SIG-M5 (cell line): Measurements from ENCODE around the gene DOCK2.
"Not testable (repeated sequence)": the region's sequence is repeated elsewhere in the genome, so short reads cannot be mapped to it uniquely, and the experiment has no call there.

Experiments
- DNase-seq: peaks from one replicate; lab custom pipeline; 2025; lab: John Stamatoyannopoulos, UW

DOCK2 gene

DNA sequence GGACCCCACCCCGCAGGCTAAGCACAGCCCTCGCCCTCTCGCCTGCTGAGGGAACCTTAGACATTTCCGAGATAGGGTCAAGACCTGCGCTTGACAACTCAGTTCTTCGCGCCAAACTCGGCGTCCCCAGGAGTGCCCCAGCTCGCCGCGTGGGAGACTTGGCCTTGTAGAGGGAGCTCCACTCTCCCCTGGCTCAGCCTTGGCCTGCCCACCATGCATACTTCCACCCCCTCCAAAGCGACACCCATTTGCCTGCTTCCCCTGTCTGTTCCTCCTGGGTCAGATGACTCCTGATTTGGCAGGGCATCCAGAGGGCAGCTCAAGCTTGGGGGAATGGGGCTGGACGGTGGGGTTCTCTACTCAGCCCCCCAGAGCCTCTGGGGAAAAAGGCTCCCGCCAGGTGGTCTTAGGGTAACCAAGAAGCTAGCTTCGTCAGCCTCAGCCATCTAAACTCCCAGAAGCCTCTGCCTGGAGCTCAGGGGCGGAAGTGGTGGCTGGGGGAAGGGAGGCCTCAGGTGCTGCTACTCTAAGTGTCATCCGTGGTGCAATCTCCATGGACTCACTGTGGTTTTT is 560 bp downstream of the DOCK2 start:
- DNase-seq: peak; percentile 29

DNA sequence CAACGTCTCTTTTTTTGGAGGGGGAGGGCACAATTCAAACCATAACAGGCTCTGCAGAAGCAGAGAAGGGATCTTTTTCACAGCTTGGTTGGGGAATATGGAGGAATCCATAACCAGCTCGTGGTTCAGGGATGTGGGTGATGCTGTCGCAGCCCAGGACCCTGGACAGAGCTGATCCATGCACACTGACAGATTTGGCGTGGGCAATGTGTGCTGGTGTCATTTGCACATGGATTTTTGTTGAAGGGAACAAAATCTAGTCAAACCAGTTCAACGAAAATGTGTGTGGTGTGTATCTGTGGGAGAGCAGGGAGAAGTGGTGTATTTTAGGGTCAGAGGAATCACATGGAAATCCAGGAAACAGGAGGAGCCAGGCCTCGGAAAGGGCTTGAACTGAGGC is 4.2 kb downstream of the DOCK2 start:
- DNase-seq: no peak

DNA sequence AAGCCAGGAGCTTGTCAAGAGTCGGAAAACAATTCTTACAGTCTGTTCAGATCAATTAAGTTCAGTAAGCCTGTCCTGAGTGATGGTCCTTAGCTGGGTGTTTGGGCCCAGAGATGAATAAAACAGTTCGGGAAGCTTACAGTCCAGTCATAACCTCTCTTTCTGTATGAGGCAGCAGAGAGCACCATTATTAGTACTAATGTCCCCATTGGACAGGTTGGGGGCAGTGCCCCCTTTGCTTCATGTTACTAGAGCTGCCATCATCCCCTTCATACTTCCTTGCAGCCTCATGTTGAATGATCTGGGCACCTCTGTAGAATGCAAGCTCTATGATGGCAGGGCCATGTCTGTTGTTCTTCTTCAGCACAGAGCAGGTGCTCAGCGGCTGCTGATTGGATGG is 9.8 kb downstream of the DOCK2 start:
- DNase-seq: no peak

DNA sequence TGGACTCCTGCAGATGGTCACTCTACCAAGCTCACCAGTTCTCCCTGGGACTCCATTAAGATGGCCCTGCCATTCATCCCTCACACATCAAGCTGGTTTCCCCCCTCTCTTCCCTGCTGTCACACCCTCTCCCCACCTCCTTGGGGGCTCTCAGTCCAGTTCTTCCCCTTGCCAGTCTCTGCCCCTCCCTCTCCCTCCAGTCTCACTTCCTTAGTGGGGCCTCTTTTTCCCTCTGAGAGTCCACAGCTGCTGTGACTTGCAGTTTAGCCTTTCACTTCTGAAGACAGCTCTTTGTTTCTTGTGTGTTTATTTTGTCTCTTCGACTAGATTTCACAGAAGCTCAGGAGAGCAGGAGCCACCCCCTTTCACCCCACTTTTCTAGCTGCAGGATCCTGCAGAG is 10.5 kb downstream of the DOCK2 start:
- DNase-seq: peak; percentile 43

DNA sequence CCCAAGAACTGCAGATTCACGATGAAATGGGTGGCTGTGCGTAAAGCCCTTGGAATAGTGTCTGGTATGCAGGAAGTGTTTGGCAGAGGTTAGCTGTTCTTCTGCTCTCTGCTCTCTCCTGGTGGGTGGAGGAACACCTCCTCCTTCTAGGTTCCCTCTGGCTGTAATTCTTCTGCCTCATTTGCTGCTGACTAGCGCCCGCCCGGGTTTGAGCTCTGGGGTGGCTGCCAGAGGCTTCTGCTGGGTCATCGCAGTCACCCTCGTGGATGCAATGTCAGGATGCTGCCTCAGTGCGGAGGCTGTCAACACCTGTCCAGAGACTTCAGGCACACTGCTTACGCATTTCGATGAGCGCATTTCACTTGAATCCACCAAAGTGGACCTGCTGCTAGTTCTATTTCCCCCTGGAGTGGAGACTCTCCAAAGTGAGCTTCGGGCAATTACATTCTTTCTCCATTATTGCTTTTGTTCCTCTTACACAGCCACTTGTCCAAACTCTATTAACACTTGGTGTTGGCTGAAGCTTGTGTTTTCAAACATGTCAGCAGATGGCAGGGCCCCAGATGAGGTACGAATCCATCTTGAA is 11.7 kb downstream of the DOCK2 start:
- no peak for DNase-seq

DNA sequence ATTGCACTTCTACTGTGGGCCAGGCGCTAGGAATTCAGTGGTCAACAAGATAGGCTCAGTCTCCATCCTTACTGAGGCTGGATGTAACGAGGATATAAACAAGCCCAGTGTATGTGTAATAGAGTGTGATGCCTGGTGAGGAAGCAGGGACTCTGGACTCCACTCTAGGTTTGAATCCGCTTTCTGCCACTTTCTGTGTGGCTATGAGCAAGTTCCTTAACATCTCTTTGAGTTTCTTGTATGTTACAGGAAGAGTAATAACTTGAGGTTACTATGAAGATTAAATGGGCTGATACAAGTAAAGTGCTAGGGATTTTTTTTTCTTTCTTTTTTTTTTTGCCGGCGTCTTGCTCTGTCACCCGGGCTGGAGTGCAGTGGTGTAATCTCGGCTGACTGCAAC is 12.4 kb downstream of the DOCK2 start:
- no peak for DNase-seq

DNA sequence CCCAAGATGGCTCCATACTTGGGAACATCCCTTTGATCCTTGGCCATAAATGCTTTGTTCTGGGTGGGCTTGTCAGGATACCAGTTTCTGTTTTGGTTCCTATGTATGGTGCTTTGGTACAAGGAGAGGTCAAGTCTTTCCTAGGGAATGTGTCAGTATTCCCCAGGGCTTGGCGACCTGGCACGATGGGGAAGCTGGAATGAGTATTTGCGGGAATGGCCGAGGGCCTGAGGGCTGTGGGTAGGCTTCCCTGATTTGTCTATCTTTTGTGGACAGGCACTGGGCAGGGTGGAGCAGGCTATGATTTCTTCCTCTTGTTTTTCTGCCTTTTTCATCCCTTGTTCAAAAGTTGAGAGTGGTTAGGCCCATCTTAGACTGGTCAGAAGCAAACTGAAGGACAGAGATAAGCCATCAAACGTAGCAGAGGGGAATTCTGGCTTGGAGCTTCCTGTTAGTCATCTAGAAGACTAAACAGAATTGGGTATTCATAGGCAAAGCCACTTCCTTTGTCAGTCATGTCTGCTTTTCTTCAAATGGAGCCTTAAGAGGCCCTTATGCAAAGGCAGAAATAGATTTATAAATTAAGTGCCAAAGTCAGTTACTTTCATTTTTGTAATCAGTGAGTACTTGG is 13.7 kb downstream of the DOCK2 start:
- DNase-seq: no peak

DNA sequence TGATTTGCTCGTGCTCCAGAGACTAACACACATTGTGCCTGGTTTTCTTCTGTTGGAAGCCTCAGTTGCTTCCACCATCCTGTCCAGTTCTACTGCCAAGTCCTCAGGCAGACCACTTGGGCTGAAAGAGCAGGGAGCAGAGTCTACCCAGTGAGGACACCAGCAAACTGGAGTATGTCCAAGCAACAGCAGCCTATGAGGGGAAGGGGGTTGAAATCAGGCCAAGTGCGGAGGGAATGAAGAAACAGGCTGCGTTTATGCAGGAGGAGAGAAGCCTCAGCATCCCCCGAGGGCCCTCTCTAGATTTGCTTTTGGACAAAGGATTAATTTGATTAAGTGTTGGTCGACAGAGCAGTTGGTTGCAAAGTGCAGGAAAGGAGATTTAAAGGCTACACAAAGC is 14.5 kb downstream of the DOCK2 start:
- DNase-seq: no peak

DNA sequence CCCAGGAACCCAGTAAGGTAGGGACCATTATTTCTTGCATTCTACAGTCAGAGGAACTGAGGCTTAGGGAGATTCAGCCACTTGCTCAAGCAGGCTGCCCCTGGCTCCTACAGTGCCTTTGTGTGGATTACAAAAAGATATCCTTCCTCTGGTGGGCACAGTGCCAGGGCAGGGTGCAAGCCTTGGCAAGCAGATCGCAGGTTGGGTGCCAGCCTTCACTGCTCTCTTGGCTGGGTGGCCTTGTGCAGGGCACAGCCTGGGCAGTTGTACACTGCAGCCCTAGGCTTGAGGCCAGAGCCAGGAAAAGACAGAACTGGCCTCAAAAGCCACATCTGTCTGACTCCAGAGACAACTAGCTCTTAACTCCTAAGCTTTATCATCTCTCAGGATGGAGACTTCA is 15.0 kb downstream of the DOCK2 start:
- no peak for DNase-seq

DNA sequence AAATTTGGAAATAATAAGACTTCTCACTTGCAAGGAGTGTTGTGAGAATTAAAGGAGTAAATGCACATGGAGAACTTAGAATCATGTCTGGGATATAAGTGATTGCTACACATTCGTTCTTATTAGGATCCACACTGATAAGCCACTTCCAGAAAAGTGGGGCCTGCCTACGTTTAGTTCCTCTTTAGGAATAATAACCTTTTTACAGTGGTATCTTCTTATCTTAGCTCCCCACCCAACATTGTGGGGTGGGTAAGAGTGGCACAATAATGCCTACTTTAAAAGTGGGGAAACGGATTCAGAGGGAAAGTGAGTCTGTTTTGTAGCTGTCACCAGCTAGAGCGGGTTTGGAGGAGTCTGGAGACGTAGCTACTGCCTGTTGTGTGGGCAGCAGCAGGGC is 16.0 kb downstream of the DOCK2 start:
- DNase-seq: no peak

DNA sequence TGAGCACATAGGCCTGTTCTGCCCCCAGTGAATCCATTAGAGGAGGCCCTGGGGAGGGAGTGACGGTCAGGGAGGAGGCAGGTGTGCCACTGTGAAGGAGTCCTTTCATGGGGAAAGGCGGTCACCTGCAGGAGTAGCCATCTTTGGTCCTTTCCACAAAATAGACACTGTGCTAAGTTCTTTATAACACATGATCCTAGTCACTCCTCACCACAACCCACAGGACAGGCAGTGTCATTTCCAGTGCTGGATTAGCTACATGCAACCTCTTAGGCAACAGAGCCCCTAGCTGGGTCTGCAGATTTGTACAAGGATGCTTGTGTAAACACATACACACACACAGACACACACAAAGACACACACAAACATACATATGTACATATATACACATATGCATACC is 18.3 kb downstream of the DOCK2 start:
- no peak for DNase-seq

DNA sequence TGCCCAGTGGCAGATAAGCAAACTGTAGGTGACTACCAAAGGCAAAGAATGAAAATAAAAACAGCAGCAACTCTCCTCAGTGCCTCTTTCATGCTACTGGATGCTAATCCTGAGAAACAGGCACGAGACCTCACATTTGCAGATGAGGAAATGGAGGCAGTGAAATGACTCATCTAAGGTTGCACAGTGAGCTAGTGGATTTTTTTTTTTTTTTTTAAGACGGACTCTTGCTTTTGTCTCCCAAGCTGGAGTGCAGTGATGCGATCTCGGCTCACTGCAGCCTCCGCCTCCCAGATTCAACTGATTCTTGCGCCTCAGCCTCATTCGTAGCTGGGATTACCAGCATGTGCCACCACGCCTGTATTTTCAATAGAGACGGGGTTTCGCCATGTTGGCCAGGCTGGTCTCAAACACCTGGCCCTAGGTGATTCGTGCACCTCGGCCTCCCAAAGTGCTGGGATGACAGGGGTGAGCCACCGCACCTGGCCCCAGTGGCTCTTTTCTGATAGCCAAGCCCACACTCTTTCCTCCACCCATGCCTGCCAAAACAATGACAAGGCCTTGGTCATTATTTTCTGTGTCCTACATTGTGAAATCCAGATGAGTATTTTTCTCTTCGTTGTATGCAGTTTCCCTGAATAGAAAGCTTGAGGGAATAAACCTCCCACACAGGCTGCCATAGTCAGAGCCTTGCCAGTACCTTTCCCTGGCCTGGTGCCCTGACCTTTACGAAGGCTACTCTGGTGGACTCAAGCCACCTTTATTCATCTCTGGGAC is 19.2 kb downstream of the DOCK2 start:
- DNase-seq: no peak

DNA sequence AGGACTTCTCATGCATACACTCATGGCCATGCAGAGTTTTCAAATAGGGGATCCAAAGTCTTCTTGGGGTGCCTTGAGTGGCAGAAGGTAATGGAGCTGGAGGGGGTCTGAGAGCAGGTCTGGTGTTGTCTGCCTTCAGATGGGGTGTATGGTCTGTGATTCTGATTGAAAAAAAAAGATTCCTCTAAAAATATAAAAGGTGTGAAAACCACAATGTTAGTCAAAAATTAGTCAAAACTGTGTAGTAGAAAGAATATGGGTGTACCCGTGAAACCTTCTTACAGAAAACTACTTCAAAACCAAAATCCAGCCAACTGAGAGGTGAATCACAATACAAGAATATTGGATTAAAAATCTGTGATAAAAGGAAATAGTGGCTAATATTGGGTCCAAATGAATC is 20.1 kb downstream of the DOCK2 start:
- DNase-seq: no peak

DNA sequence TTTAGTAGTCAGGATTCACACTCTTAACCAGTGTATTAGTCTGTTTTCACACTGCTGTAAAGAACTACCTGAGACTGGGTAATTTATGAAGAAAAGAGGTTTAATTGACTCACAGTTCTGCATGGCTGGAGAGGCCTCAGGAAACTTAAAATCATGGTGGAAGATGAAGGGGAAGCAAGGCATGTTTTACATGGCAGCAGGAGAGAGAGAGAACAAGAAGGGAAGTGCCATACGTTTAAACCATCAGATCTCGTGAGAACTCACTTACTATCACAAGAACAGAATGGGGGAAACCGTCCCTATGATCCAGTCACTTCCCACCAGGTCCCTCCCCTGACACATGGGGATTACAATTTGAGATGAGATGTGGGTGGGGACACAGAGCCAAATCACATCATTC is 25.4 kb downstream of the DOCK2 start:
- not testable (repeated sequence) for DNase-seq

DNA sequence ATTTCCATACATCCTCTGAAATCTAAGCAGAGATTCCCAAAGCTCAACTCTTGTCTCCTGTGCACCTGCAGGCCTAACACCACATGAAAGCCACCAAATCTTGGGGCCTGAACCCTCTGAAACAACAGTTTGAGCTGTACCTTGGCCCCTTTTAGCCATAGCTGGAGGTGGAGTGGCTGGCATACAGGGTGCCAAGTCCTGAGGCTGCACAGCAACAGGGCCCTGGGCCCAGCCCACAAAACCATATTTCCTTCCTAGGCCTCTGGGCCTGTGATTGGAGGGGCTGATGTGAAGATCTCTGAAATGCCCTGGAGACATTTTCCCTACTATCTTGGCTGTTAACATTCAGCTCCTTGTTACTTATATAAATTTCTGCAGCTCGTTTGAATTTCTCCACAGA is 26.5 kb downstream of the DOCK2 start:
- no peak for DNase-seq

DNA sequence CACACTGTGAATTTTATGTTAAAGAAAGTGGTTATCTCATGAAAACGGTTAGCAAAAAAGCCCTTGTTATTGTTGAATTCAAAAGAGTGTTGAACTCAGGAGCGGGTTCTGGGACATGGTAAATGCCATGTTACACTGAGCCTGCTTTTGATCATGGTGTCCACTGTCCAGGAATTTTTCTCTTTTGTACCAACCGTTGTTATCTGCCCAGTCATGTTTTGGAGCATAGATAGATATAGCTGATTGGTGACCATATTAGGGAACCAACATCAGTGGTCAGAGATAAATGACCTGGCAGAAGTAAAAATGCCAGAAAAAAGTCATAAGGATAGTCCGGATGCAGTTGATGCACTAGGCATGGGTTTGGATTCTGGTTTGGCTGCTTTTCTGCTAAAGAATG is 29.3 kb downstream of the DOCK2 start:
- DNase-seq: no peak

DNA sequence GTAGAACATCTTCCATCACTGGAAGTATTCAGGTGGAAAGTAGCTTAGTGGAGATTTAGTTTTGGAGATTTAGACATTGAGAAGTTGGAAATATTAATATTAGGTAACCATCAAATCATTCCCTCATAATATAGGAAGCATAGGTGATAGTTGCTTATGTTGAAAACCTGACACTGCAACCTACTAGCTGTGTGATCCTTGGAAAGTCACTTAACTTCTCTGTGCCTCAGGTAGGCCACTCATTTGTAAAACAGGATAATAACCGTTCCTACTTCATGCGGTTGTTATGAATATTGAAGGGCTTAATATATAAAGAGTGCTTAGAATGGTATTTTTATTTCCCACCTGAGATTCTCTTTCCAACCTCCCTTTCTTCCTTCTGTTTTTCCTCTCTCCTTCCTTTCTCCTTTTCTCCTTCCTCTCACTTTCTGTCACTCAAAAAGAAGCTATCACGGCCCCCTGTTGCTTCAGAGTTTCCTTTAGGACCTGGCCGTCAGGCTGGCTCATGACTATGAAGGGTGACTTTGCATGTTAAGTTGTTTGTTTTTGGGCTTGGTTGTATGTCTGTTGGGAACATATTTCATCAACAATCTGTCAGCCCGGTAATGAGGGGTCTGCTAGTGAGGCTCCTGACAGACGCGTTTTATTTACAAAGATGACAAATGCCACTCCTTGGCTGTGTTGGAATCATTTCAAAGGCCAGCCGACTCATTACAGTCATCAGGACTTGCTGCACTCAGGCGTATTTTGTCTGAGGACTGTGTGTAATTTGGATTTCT is 31.0 kb downstream of the DOCK2 start:
- no peak for DNase-seq

DNA sequence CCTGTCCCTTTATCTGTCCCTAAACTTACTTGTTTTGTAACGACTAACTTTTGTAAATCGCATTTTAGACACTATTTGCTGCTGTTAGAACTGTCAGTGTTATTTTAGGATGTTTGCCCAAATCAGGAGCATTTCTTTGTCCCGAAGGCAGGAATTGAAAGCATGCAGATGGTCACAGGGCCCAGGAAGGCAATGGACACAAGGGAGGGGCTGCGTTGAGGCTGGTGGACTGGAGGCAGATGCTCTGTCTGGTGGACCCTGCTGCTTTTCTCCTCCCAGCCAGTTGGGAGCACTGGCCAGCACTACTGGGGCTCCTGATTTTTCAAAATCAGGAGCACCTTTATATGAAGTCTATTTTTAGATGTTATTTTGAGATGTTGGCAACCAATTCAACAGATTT is 31.7 kb downstream of the DOCK2 start:
- no peak for DNase-seq

DNA sequence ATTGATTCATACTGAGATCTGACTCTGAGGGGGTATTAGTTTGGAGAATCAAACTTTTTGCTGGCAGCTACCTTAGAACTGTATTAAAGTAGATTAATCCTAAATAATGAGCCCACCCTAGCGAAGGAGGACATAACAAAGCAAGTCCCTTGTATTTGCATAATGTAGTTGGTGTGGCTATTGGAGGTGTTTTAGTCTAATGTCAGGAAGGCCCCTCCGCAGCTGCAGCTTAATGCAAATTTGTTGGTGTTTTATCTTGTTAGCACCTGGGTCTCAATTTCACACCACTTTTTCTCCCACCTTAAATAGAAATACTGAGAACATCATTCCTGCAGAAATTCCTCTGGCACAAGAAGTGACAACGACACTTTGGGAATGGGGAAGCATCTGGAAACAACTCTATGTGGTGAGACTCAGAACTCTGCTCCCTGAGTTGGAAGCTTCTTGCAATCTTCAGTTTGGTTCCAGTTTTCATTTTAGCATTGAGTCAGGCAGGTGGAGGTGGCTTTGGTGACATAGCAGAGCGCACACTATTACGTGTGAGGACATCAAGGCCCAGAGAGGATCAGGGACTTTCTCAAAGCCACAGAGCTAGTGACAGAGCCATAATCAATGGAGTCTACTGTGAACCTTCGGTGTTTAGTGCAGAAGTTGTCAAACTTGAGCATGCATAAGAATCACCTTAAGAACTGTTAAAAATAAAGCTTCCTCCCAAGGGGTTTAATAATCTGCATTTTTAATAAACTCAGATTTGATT is 33.9 kb downstream of the DOCK2 start:
- DNase-seq: no peak

DNA sequence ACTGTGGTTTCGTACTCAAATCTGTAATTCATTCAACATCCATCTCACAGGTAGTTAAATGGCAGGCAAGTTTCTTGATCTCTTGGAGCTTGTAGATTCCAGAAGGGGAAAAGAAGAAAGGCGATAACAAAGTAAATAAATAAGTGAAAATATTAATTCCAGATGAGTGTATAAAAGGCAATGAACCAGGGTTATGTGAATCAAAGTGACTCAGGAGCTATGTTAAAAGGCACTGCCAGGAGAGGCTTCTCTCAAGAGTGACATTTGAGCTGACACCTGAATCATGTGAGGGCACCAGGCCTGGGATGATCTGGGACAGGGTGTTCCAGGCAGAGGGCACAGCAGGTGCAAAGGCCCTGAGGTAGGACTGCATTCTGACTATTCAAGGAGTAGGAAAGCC is 45.0 kb downstream of the DOCK2 start:
- DNase-seq: no peak

DNA sequence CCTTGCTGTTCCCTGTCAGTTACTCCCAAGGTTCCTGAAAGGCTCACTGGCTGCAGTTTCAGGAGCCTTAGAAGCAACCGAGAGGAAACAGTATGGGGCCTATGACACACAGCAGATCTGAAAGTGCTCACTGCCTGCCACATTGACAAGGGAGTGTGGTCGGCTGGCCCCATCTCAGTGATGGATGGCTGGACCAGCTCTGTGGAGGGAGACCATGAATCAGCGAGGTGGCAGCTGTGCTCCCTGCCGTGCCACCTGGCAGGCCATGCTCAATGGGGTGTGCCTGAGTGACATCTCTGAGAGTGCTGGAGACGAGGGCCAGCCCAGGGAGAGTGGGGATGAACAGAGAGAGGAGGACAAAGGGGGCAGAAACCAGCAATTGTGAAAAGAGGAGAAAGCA is 49.1 kb downstream of the DOCK2 start:
- no peak for DNase-seq

DNA sequence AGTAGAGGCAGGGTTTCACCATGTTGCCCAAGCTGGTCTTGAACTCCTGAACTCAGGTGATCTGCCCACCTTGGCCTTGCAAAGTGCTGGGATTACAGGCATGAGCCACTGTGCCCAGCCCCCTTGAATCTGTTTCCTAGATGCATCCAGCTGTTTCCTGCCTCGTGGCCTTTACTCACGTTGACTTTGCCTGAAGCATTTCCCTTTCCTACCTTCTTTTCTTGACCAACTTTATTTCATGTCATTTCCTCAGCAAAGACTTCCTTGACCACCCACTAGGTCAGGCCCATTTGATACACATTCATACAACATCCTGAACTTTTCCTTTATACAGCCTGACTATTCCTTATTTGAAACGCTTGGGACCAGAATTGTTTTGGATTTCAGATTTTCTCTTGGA is 51.0 kb downstream of the DOCK2 start:
- DNase-seq: no peak
